IMR-90 (cell line): Measurements from ENCODE around the gene SCGB1A1. TPM values are rescaled to one million over a fixed set of nuclear protein-coding genes. Genes with fewer than 3 reads are reported as not detected.

ENCODE experiments used
- ATAC-seq: fragments of 200-7000 bp; cut with Tn5 transposase; 2 replicates; pipeline ENCODE4 v1.9.1; 2020; ENCODE audit warnings: low read depth, mild to moderate bottlenecking, moderate library complexity
- BruUV-seq: library from RNA; stranded (reverse); fragments of 400-500 nt; replicated peaks from 2 replicates; lab custom pipeline; 2021; lab: Mats Ljungman, UMichigan
- CTCF ChIA-PET: fragments of 300-600 bp; formaldehyde crosslinking; extraction: SDS; loops from one replicate; lab custom pipeline; 2021; ENCODE audit warnings: antibody characterized with exemption; lab: Yijun Ruan, JAX
- POLR2A ChIA-PET: fragments of 300-600 bp; sonication (Branson Sonifier 250); formaldehyde crosslinking; loops from one replicate; lab custom pipeline; 2022; ENCODE audit warnings: antibody characterized with exemption; ENCODE audit not compliant: unreplicated experiment; lab: Charles Lee
- DNase-seq: peaks from one replicate; pipeline ENCODE4 v3.0.0; 2013
- H2AFZ ChIP-seq: replicated peaks from 2 replicates; pipeline ENCODE3; 2013; ENCODE audit warnings: low read length, mild to moderate bottlenecking; ENCODE audit not compliant: poor library complexity
- H2AK5ac ChIP-seq: 2 replicates; pipeline ENCODE4 v1.6.1; 2013; ENCODE audit warnings: low read depth, low read length, inconsistent platforms
- H2AK9ac ChIP-seq: replicated peaks from 2 replicates; pipeline ENCODE3; 2013; ENCODE audit warnings: mild to moderate bottlenecking, low read depth, low read length, moderate library complexity; ENCODE audit not compliant: poor library complexity
- H2BK120ac ChIP-seq: 2 replicates; pipeline ENCODE4 v1.6.1; 2013; ENCODE audit warnings: low read depth, low read length, inconsistent platforms
- H2BK15ac ChIP-seq: 3 replicates; pipeline ENCODE4 v1.6.1; 2013; ENCODE audit warnings: low read depth, low read length, inconsistent platforms
- H2BK20ac ChIP-seq: 2 replicates; pipeline ENCODE4 v1.6.1; 2013; ENCODE audit warnings: low read depth, mild to moderate bottlenecking, inconsistent platforms, low read length, moderate library complexity
- H2BK5ac ChIP-seq: 2 replicates; pipeline ENCODE4 v1.6.1; 2013; ENCODE audit warnings: mild to moderate bottlenecking, low read depth, low read length, inconsistent platforms; ENCODE audit not compliant: poor library complexity, severe bottlenecking
- H3K14ac ChIP-seq: replicated peaks from 2 replicates; pipeline ENCODE4 v1.6.1; 2013; ENCODE audit warnings: low read depth, low read length, inconsistent platforms
- H3K18ac ChIP-seq: 2 replicates; pipeline ENCODE4 v1.6.1; 2013; ENCODE audit warnings: low read depth, low read length, control low read depth
- H3K23ac ChIP-seq: 2 replicates; pipeline ENCODE4 v1.6.1; 2013; ENCODE audit warnings: low read depth, low read length, inconsistent platforms
- H3K27ac ChIP-seq: 2 replicates; pipeline ENCODE4 v1.5.1; 2013; ENCODE audit warnings: mild to moderate bottlenecking, control low read depth, low read length; ENCODE audit not compliant: insufficient read depth
- H3K27me3 ChIP-seq: 2 replicates; pipeline ENCODE4 v1.6.1; 2013; ENCODE audit warnings: low read length; ENCODE audit not compliant: control insufficient read depth, insufficient read depth
- H3K36me3 ChIP-seq: 2 replicates; pipeline ENCODE4 v1.6.1; 2013; ENCODE audit warnings: low read length, mixed read lengths; ENCODE audit not compliant: control insufficient read depth, insufficient read depth
- H3K4ac ChIP-seq: 2 replicates; pipeline ENCODE4 v1.6.1; 2013; ENCODE audit warnings: low read depth, low read length, inconsistent platforms
- H3K4me1 ChIP-seq: 2 replicates; pipeline ENCODE4 v1.6.1; 2013; ENCODE audit warnings: low read length, mixed read lengths; ENCODE audit not compliant: control insufficient read depth, insufficient read depth
- H3K4me2 ChIP-seq: 2 replicates; pipeline ENCODE4 v1.6.1; 2013; ENCODE audit warnings: low read depth, mild to moderate bottlenecking, control low read depth, low read length, moderate library complexity
- H3K4me3 ChIP-seq: 2 replicates; pipeline ENCODE4 v1.5.1; 2013; ENCODE audit warnings: low read depth, mild to moderate bottlenecking, control low read depth, low read length, moderate library complexity; ENCODE audit not compliant: insufficient read depth
- H3K56ac ChIP-seq: 2 replicates; pipeline ENCODE4 v1.6.1; 2013; ENCODE audit warnings: low read length, inconsistent platforms; ENCODE audit not compliant: insufficient read depth; ENCODE audit errors: extremely low read depth
- H3K79me1 ChIP-seq, 2 experiments: 2 replicates each; pipeline ENCODE4 v1.6.1; 2013; ENCODE audit warnings: low read length in 2 of 2, inconsistent platforms in 1 of 2, low read depth in 1 of 2
- H3K9ac ChIP-seq: 2 replicates; pipeline ENCODE4 v1.6.1; 2013; ENCODE audit warnings: low read depth, low read length, control low read depth
- H3K9me1 ChIP-seq: 2 replicates; pipeline ENCODE4 v1.6.1; 2013; ENCODE audit warnings: low read length, inconsistent platforms; ENCODE audit not compliant: insufficient read depth
- H3K9me3 ChIP-seq: 2 replicates; pipeline ENCODE4 v1.6.1; 2013; ENCODE audit warnings: low read length; ENCODE audit not compliant: control insufficient read depth, insufficient read depth
- H4K20me1 ChIP-seq: 2 replicates; pipeline ENCODE4 v1.6.1; 2013; ENCODE audit warnings: low read length, inconsistent platforms; ENCODE audit not compliant: insufficient read depth
- H4K5ac ChIP-seq: 2 replicates; pipeline ENCODE4 v1.6.1; 2013; ENCODE audit warnings: mild to moderate bottlenecking, low read depth, low read length, control low read depth
- H4K8ac ChIP-seq, 2 experiments: 2 replicates each; pipeline ENCODE4 v1.6.1; 2013; ENCODE audit warnings: low read depth in 2 of 2, low read length in 2 of 2, control low read depth in 1 of 2, inconsistent platforms in 1 of 2
- H4K91ac ChIP-seq: 2 replicates; pipeline ENCODE4 v1.6.1; 2013; ENCODE audit warnings: low read depth, low read length, inconsistent platforms; ENCODE audit not compliant: insufficient read depth
- BHLHE40 ChIP-seq: fragments of 150-350 bp; IDR thresholded peaks from 2 replicates; pipeline ENCODE4 v1.6.1; 2016; ENCODE audit warnings: mild to moderate bottlenecking, low read depth, low read length
- CEBPB ChIP-seq: IDR thresholded peaks from 2 replicates; pipeline ENCODE4 v1.6.1; 2012; ENCODE audit warnings: low read depth, low read length, improper control_type of control experiment
- MAFK ChIP-seq: IDR thresholded peaks from 2 replicates; pipeline ENCODE4 v1.6.1; 2012; ENCODE audit warnings: low read depth, low read length, improper control_type of control experiment
- MAZ ChIP-seq: IDR thresholded peaks from 2 replicates; pipeline ENCODE4 v1.6.1; 2012; ENCODE audit warnings: low read depth, mild to moderate bottlenecking, low read length, improper control_type of control experiment, moderate library complexity, borderline replicate concordance
- MXI1 ChIP-seq: IDR thresholded peaks from 2 replicates; pipeline ENCODE4 v1.6.1; 2012; ENCODE audit warnings: low read depth, mild to moderate bottlenecking, low read length, moderate library complexity, borderline replicate concordance
- POLR2A ChIP-seq: IDR thresholded peaks from 2 replicates; pipeline ENCODE4 v1.6.1; 2012; ENCODE audit warnings: mild to moderate bottlenecking, low read depth, low read length
- RAD21 ChIP-seq: IDR thresholded peaks from 2 replicates; pipeline ENCODE4 v1.6.1; 2012; ENCODE audit warnings: low read length, improper control_type of control experiment
- SMC3 ChIP-seq: fragments of 150-350 bp; IDR thresholded peaks from 2 replicates; pipeline ENCODE4 v1.6.1; 2016; ENCODE audit warnings: low read depth, mild to moderate bottlenecking, antibody characterized with exemption, low read length, moderate library complexity
- WGBS, 2 experiments: methylation state at CpG; one replicate each; pipeline versions ENCODE4 v1.1.5 to v1.1.7; 2013; ENCODE audit warnings: missing lambda C conversion rate in 2 of 2; ENCODE audit not compliant: insufficient read length in 1 of 2; ENCODE audit errors: extremely low coverage in 2 of 2; 5-methylcytosine and 5-hydroxymethylcytosine counted together
- dilution Hi-C: fragments of 300-500 bp; cut with HindIII; formaldehyde crosslinking; loops from one replicate; pipeline ENCODE4 v1.14.3; 2018; ENCODE audit warnings: low sequenced_read_pairs; ENCODE audit not compliant: unreplicated experiment
- in situ Hi-C: fragments of 300-500 bp; cut with MboI; formaldehyde crosslinking; loops from 3 replicates; pipeline ENCODE4 v1.14.3; 2019; ENCODE audit warnings: low sequenced_read_pairs, inconsistent platforms, mixed read lengths
- intact Hi-C: fragments of 100-400 bp; cut with micrococcal nuclease; formaldehyde crosslinking; loops from 2 replicates; pipeline ENCODE4 v1.10.0; 2022
- polyA plus RNA-seq, 3 experiments: library from polyadenylated mRNA; depleted of rRNA; stranded (reverse); fragments of >200 nt; gene quantifications; 2 replicates each; pipeline ENCODE4 v1.2.3, GENCODE V29; 2012; ENCODE audit warnings: low replicate concordance in 1 of 3
- total RNA-seq: library from RNA; depleted of rRNA; stranded (reverse); fragments of >200 nt; gene quantifications from 2 replicates; pipeline ENCODE4 v1.2.3, GENCODE V29; 2012
- TF ChIP-seq, protein P1 (sequence below): conservative IDR thresholded peaks from 2 replicates; pipeline ENCODE4 v1.5.1; 2012; ENCODE audit warnings: mild to moderate bottlenecking, low read depth, low read length, improper control_type of control experiment
- TF ChIP-seq, protein P2 (sequence below): fragments of 150-350 bp; IDR thresholded peaks from 2 replicates; pipeline ENCODE4 v1.6.1; 2016; ENCODE audit warnings: low read depth, mild to moderate bottlenecking, low read length, moderate library complexity, borderline replicate concordance

The SCGB1A1 gene
- total and polyA plus RNA-seq, 2 of the 4 experiments (the other 2 are of a cell fraction): not detected

DNA sequence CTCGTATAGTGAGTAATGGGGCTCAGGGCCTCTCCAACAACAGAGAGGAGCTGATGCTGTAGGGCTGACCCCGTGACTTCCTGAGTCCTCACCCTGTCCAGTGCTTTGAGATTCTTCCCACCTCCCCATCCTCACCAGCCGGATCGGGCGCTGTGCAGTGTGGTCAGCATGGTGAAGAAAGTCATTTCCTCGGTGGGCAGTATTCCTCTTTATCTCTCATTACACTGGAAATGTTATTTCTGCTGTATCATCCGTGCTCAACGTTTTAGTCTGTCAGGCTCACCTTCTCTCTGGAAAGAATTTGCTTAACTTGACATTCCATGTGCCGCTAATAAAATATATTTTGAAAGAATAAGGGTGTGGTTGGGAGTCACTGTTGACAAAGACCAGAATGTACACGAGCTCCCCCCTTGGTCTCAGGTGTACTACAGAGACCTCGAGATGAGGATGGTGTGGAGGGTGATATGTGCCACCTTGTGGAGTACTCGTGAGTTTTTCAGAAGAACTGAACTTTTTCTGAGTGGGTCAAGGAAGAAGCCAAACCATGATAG lies 25.7 kb upstream of the SCGB1A1 start:
- ChIA-PET POLR2A (no interaction called here), CTCF (interaction anchor here (1.1 to 1.4 kb wide), 3 partner anchors 32 to 167 kb away, joined by 3 to 5 read pairs (median 4); no protein-coding TSS in a partner anchor)
- Histone ChIP-seq H2AFZ (no peak overlapping the region), H3K9me1 (no peaks in the 10 kb centered on the region), H3K14ac (no peak overlapping the region), H3K4me3 (no peak overlapping the region), H3K27ac (no peak overlapping the region), H4K20me1 (no peaks in the 10 kb centered on the region), H3K4ac (no peak overlapping the region), H2AK5ac (no peak overlapping the region; the same call in 1 of the 2 replicates), H4K91ac (no peak overlapping the region), H2BK15ac (no peak overlapping the region), H3K9ac (no peak overlapping the region), H3K9me3 (no peaks in the 10 kb centered on the region), H3K4me2 (no peak overlapping the region), H3K18ac (no peak overlapping the region), H2BK5ac (no peak overlapping the region), H2BK20ac (no peak overlapping the region), H3K79me1 (no peaks in the 10 kb centered on the region; a peak in 1 of 4 replicates), H2AK9ac (no peak overlapping the region), H2BK120ac (no peak overlapping the region), H3K27me3 (peaks cover 10% of the 10 kb centered on the region), H3K23ac (no peak overlapping the region), H3K4me1 (peaks cover 10% of the 10 kb centered on the region; the same call in 1 of the 2 replicates), H4K5ac (no peak overlapping the region), H4K8ac (no peak overlapping the region), H3K36me3 (no peaks in the 10 kb centered on the region), H3K56ac (no peak overlapping the region)
- WGBS, 2 experiments: 80% methylated on average over 1 of the region's 12 CpGs; no CpG with 5 or more reads in 1 of the 2 experiments
- no peak for DNase-seq
- in situ Hi-C loops (loop anchor here (10.0 to 25.0 kb wide), 2 partner anchors 302 to 469 kb away; no protein-coding TSS in a partner anchor), dilution Hi-C loops (no loop called here), intact Hi-C loops (no loop called here)
- no peak for ATAC-seq
- no TSS peak for BruUV-seq
- TF ChIP-seq RAD21: no peak
- no peak for TF ChIP-seq CEBPB
- no peak for TF ChIP-seq BHLHE40
- TF ChIP-seq, protein P1, sequence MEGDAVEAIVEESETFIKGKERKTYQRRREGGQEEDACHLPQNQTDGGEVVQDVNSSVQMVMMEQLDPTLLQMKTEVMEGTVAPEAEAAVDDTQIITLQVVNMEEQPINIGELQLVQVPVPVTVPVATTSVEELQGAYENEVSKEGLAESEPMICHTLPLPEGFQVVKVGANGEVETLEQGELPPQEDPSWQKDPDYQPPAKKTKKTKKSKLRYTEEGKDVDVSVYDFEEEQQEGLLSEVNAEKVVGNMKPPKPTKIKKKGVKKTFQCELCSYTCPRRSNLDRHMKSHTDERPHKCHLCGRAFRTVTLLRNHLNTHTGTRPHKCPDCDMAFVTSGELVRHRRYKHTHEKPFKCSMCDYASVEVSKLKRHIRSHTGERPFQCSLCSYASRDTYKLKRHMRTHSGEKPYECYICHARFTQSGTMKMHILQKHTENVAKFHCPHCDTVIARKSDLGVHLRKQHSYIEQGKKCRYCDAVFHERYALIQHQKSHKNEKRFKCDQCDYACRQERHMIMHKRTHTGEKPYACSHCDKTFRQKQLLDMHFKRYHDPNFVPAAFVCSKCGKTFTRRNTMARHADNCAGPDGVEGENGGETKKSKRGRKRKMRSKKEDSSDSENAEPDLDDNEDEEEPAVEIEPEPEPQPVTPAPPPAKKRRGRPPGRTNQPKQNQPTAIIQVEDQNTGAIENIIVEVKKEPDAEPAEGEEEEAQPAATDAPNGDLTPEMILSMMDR: no peak
- no peak for TF ChIP-seq SMC3
- no peak for TF ChIP-seq MAFK
- no peak for TF ChIP-seq POLR2A
- TF ChIP-seq MXI1: no peak
- TF ChIP-seq, protein P2, sequence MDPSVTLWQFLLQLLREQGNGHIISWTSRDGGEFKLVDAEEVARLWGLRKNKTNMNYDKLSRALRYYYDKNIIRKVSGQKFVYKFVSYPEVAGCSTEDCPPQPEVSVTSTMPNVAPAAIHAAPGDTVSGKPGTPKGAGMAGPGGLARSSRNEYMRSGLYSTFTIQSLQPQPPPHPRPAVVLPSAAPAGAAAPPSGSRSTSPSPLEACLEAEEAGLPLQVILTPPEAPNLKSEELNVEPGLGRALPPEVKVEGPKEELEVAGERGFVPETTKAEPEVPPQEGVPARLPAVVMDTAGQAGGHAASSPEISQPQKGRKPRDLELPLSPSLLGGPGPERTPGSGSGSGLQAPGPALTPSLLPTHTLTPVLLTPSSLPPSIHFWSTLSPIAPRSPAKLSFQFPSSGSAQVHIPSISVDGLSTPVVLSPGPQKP: no peak
- no peak for TF ChIP-seq MAZ
